HepG2 (cell line): ENCODE data around the gene COG4. TPM values are rescaled to one million over a fixed set of nuclear protein-coding genes. Genes with fewer than 3 reads are reported as not detected.

Source experiments
- ATAC-seq: fragments of 200-7000 bp; cut with Tn5 transposase; 3 replicates; pipeline ENCODE4 v1.9.1; 2020; ENCODE audit warnings: mild to moderate bottlenecking, moderate library complexity
- BruUV-seq: library from RNA; stranded (reverse); fragments of 400-500 nt; replicated peaks from 2 replicates; lab custom pipeline; 2021; lab: Mats Ljungman, UMichigan
- CTCF ChIA-PET: fragments of 300-600 bp; formaldehyde crosslinking; extraction: SDS; loops from one replicate; lab custom pipeline; 2021; ENCODE audit warnings: low total read pairs, inconsistent platforms, low intra/inter-chr PET ratio; lab: Yijun Ruan, JAX
- POLR2A ChIA-PET: fragments of 350-600 bp; sonication (Branson Sonifier 250); formaldehyde crosslinking; loops from one replicate; lab custom pipeline; 2020; ENCODE audit warnings: antibody characterized with exemption, inconsistent platforms; lab: Yijun Ruan, JAX
- DNase-seq: peaks from one replicate; pipeline ENCODE4 v3.0.0-alpha.2; 2015; ENCODE audit warnings: low spot score
- FAIRE-seq: peaks from 3 replicates; lab custom pipeline; 2011; peaks lifted over from hg19 to GRCh38; lab: Jason Lieb, UNC
- H2AFZ ChIP-seq: one replicate; pipeline ENCODE4 v1.6.1; 2011; ENCODE audit warnings: low read length, inconsistent platforms
- H3K27ac ChIP-seq: fragments of 300-600 bp; 3 replicates; pipeline ENCODE4 v1.8.0; 2011; ENCODE audit warnings: mixed run types, mild to moderate bottlenecking, mixed read lengths, low read length, inconsistent platforms; ENCODE audit not compliant: insufficient read depth; ENCODE audit errors: extremely low read length
- H3K27me3 ChIP-seq, 2 experiments: fragments of 200-600 bp in 1 of 2; 2 replicates in 1 of 2; 3 replicates in 1 of 2; pipeline versions ENCODE4 v1.6.0 to v1.8.0; 2011; ENCODE audit warnings: low read length in 2 of 2, mild to moderate bottlenecking in 2 of 2, moderate library complexity in 2 of 2, inconsistent platforms in 1 of 2; ENCODE audit not compliant: insufficient read depth in 2 of 2, control insufficient read depth in 1 of 2
- H3K36me3 ChIP-seq, 2 experiments: fragments of 200-600 bp in 1 of 2; replicated peaks in 1 of 2; 2 replicates in 1 of 2; 3 replicates in 1 of 2; pipeline versions ENCODE4 v1.5.1 to v1.8.0; 2011; ENCODE audit warnings: low read length in 2 of 2, inconsistent platforms in 1 of 2; ENCODE audit not compliant: insufficient read depth in 2 of 2, control insufficient read depth in 1 of 2
- H3K4me1 ChIP-seq: 2 replicates; pipeline ENCODE4 v1.5.1; 2012; ENCODE audit warnings: low read length, inconsistent platforms; ENCODE audit not compliant: insufficient read depth
- H3K4me2 ChIP-seq: 2 replicates; pipeline ENCODE4 v1.6.0; 2011; ENCODE audit warnings: low read depth, low read length, inconsistent platforms
- H3K4me3 ChIP-seq, 3 experiments: fragments of 200-600 bp in 1 of 3; sonication (generic), shearing (Covaris generic) in 1 of 3; replicated peaks in 1 of 3; 2 replicates each; pipeline ENCODE4 v1.5.1; 2011 to 2016; ENCODE audit warnings: low read length in 3 of 3, inconsistent platforms in 2 of 3, low read depth in 2 of 3, mild to moderate bottlenecking in 2 of 3, control low read depth in 1 of 3, mixed read lengths in 1 of 3; ENCODE audit not compliant: insufficient read depth in 1 of 3
- H3K79me2 ChIP-seq: one replicate; pipeline ENCODE4 v1.6.1; 2011; ENCODE audit warnings: low read length, inconsistent platforms; ENCODE audit not compliant: insufficient read depth
- H3K9ac ChIP-seq: 2 replicates; pipeline ENCODE4 v1.6.0; 2011; ENCODE audit warnings: mild to moderate bottlenecking, low read depth, low read length, inconsistent platforms; ENCODE audit not compliant: insufficient read depth
- H3K9me3 ChIP-seq: 2 replicates; pipeline ENCODE4 v1.5.1; 2012; ENCODE audit warnings: mild to moderate bottlenecking, low read length
- H4K20me1 ChIP-seq: 2 replicates; pipeline ENCODE4 v1.6.0; 2011; ENCODE audit warnings: inconsistent platforms, mild to moderate bottlenecking, low read length, moderate library complexity; ENCODE audit not compliant: insufficient read depth
- FOSL2 ChIP-seq: sonication (generic); formaldehyde crosslinking; IDR thresholded peaks from 2 replicates; pipeline ENCODE4 v1.4.0; 2020; ENCODE audit warnings: missing genetic modification reagents
- NFKBIZ ChIP-seq: IDR thresholded peaks from 2 replicates; pipeline ENCODE4 v1.6.1; 2018; ENCODE audit warnings: missing genetic modification reagents, missing compliant biosample characterization
- RAD21 ChIP-seq: fragments of 450-650 bp; formaldehyde crosslinking; IDR thresholded peaks from 2 replicates; pipeline ENCODE4 v1.5.0; 2020; ENCODE audit warnings: mild to moderate bottlenecking
- SKI ChIP-seq: fragments of 450-650 bp; IDR thresholded peaks from one replicate; pipeline ENCODE4 v1.6.1; 2018; ENCODE audit warnings: mild to moderate bottlenecking; ENCODE audit not compliant: partially characterized antibody
- TRIM22 ChIP-seq: fragments of 450-650 bp; IDR thresholded peaks from 2 replicates; pipeline ENCODE4 v1.6.1; 2017
- ZNF572 ChIP-seq: sonication (generic); formaldehyde crosslinking; IDR thresholded peaks from 2 replicates; pipeline ENCODE4 v1.5.1; 2020; ENCODE audit warnings: mild to moderate bottlenecking, missing genetic modification reagents
- ZNF768 ChIP-seq: sonication (generic); formaldehyde crosslinking; IDR thresholded peaks from 2 replicates; pipeline ENCODE4 v1.4.0; 2020; ENCODE audit warnings: missing genetic modification reagents
- whole genome bisulfite sequencing: methylation state at CpG from one replicate; pipeline ENCODE4 v1.1.6; 2017; ENCODE audit warnings: low lambda C conversion rate; 5-methylcytosine and 5-hydroxymethylcytosine counted together
- in situ Hi-C: cut with HindIII; loops from 2 replicates; pipeline ENCODE4 v1.10.0; 2017; ENCODE audit warnings: low pct_unique_long_range_greater_than_20kb; ENCODE audit not compliant: extremely low pct_ligation_motif_present
- intact Hi-C: fragments of 100-400 bp; cut with micrococcal nuclease; formaldehyde crosslinking; loops from one replicate; pipeline ENCODE4 v1.10.0; 2022; ENCODE audit not compliant: unreplicated experiment
- polyA plus RNA-seq, 8 experiments: library from polyadenylated mRNA; depleted of rRNA in 3 of 8; stranded (reverse) in 7 of 8; unstranded in 1 of 8; fragments of >200 nt; fragmentation: Illumina TruSeq in 4 of 8; extraction: Trizol in 4 of 8; gene quantifications; 2 replicates each; pipeline versions ENCODE4 v1.2.1 to v1.2.3, GENCODE V29; 2011 to 2016; ENCODE audit warnings: low read depth in 4 of 8, missing spikeins in 1 of 8, mixed read lengths in 1 of 8; ENCODE audit not compliant: insufficient read depth in 1 of 8
- total RNA-seq, 5 experiments: library from RNA; depleted of rRNA; stranded (reverse); fragments of >200 nt; fragmentation: Illumina TruSeq; extraction: Trizol; gene quantifications; 2 replicates each; pipeline ENCODE4 v1.2.3, GENCODE V29; 2016; ENCODE audit warnings: low read depth in 1 of 5

The COG4 gene
- total and polyA plus RNA-seq, 2 of the 13 experiments (the other 11 are each of a cell fraction or from before 2014, with no cell fraction given), result 51.1 to 73.8 TPM

- Histone ChIP-seq H3K27ac (no peak overlapping the region), H3K36me3 (peaks cover 10 to 29% of the 10 kb centered on the region in 2 experiments; a peak in 4 of 5 replicates), H3K9me3 (no peaks in the 10 kb centered on the region), H3K4me3 (no peak overlapping the region), H3K27me3 (no peaks in the 10 kb centered on the region), H3K79me2 (no peaks in the 10 kb centered on the region), H4K20me1 (no peaks in the 10 kb centered on the region), H3K4me2 (no peak overlapping the region), H2AFZ (no peak overlapping the region), H3K9ac (no peak overlapping the region), H3K4me1 (no peaks in the 10 kb centered on the region)
- ATAC-seq (no peak), DNase-seq (no peak), FAIRE-seq (no peak)
- CTCF ChIA-PET, result no interaction called here
- 93% methylated on average over 13 of the region's 13 CpGs for WGBS
- in situ Hi-C loops, result no loop called here
- BruUV-seq, result no TSS peak
- intact Hi-C loops, result no loop called here
- POLR2A ChIA-PET, result interaction anchor here (5.7 kb wide), 1 partner anchor 96 kb away, joined by 28 read pairs; no protein-coding TSS in a partner anchor
- no peak for TF ChIP-seq SKI
- peak; percentile 19; the same call in 1 of the 2 replicates for TF ChIP-seq FOSL2
- no peak for TF ChIP-seq NFKBIZ (CRISPR knock-in tag)
- no peak for TF ChIP-seq TRIM22
- TF ChIP-seq ZNF572 (CRISPR knock-in tag), result no peak
- 0 out of 2 replicates have a peak, but pooled peaks have one; percentile 8 for TF ChIP-seq RAD21
- peak; percentile 30; the same call in 1 of the 2 replicates for TF ChIP-seq ZNF768 (CRISPR knock-in tag)
Observed at GRCh38 chr16:70476272-70477020, 46.9 kb downstream of the COG4 start.
